Activated T-cell treated with anti-CD3 and anti-CD28 coated beads, Interleukin-2, amount 50 U/mL, for 72 hours (primary cell): Measurements from ENCODE around the gene PPP1R13L. TPM values are rescaled to one million over a fixed set of nuclear protein-coding genes. Genes with fewer than 3 reads are reported as not detected.

Experiments used
- ATAC-seq, 2 donors: fragments of 150-1000 bp; cut with Tn5 transposase; replicated peaks in 1 of 2; 2 replicates each; pipeline ENCODE4 v1.10.0; 2021; ENCODE audit warnings: moderate library complexity in 2 of 2, mild to moderate bottlenecking in 1 of 2
- DNase-seq, 2 donors: peaks; one replicate each; pipeline ENCODE4 v3.0.0; 2021 to 2022; ENCODE audit warnings: mixed read lengths in 1 of 2
- H3K27ac Mint-ChIP-seq: one replicate; pipeline ENCODE4 v1.8.0; 2022; ENCODE audit warnings: mild to moderate bottlenecking, moderate library complexity, mixed read lengths
- H3K27me3 Mint-ChIP-seq: one replicate; pipeline ENCODE4 v1.8.0; 2022; ENCODE audit warnings: low read depth, mixed read lengths
- H3K36me3 Mint-ChIP-seq, 2 donors: one replicate each; pipeline ENCODE4 v1.8.0; 2022; ENCODE audit warnings: mixed read lengths in 2 of 2, mild to moderate bottlenecking in 1 of 2; ENCODE audit not compliant: insufficient read depth in 2 of 2
- H3K4me1 Mint-ChIP-seq: one replicate; pipeline ENCODE4 v1.8.0; 2022; ENCODE audit warnings: low read depth, mixed read lengths
- H3K4me3 Mint-ChIP-seq, 2 donors: one replicate each; pipeline ENCODE4 v1.8.0; 2022; ENCODE audit warnings: mild to moderate bottlenecking in 2 of 2, mixed read lengths in 2 of 2, moderate library complexity in 2 of 2
- H3K9me3 Mint-ChIP-seq, 2 donors: one replicate each; pipeline ENCODE4 v1.8.0; 2022; ENCODE audit warnings: mixed read lengths in 2 of 2
- total RNA-seq, 2 donors: library from RNA; stranded (reverse); gene quantifications; one replicate each; pipeline ENCODE4 v1.2.3, GENCODE V29; 2022

PPP1R13L gene
- total RNA-seq, 2 donors from 2014 or later, result 22.7 to 32.0 TPM

DNA sequence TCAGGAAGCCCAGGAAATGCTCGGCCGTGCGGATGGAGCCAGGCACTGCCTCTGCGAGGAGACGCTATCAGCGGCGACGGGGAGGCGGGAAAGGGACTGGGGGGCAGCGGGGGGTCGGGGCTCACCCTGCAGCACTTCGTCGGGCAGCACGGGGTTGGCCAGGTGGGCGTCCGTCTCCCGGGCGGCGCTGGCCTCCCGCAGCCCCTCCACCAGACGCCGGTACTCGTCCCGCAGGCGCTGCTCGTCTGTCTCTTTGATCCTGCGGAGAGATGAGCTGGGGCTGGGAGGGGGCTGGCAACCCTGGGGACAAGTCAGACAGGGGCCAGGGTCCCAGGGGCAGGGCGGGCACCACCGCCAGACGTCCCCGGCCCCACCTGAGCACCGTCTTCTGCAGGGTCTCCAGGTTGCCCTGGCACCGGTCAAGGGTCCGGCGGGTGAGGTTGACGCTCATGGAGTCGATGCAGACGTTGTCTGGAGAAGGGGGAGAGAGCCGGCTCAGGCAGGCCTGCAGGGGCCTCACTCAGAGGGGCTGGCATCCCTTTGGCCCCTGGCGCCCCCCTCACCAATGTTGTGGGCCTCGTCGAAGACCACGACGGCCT lies 40.9 kb downstream of the PPP1R13L start:
- H3K27ac Mint-ChIP-seq, result no peak overlapping the region
- no peak for DNase-seq
- ATAC-seq, result no peak
- H3K4me1 Mint-ChIP-seq, result peaks cover 11% of the 10 kb centered on the region
- H3K27me3 Mint-ChIP-seq, result no peaks in the 10 kb centered on the region
- no peaks in the 10 kb centered on the region for H3K9me3 Mint-ChIP-seq
- H3K4me3 Mint-ChIP-seq, result no peak overlapping the region
- peaks cover 0 to 3% of the 10 kb centered on the region in 2 donors for H3K36me3 Mint-ChIP-seq

DNA sequence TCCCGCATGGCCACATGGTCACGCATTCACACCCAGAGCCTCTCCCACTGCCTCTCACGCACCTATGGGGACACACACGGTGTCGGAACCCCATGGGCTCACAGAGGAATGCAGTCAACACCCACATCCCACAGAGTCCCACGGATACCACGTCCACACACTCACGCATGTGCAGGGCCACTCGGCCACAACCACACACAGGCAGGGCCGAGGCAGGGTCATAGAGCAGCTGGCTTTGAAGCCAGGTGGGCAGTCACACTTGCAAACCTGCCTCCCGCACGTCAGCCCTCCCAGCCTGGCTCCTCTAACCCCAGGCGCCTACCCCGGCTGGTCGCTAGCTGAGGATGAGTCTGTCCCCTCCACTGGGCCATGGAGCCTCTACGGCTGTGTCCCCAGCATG lies 42.6 kb downstream of the PPP1R13L start:
- H3K27me3 Mint-ChIP-seq, result no peaks in the 10 kb centered on the region
- H3K36me3 Mint-ChIP-seq, result peaks cover 1 to 6% of the 10 kb centered on the region in 2 donors
- no peaks in the 10 kb centered on the region for H3K9me3 Mint-ChIP-seq
- H3K4me1 Mint-ChIP-seq, result no peaks in the 10 kb centered on the region
- ATAC-seq (no peak), DNase-seq (no peak)
- no peak overlapping the region for H3K27ac Mint-ChIP-seq
- H3K4me3 Mint-ChIP-seq, result no peak overlapping the region

DNA sequence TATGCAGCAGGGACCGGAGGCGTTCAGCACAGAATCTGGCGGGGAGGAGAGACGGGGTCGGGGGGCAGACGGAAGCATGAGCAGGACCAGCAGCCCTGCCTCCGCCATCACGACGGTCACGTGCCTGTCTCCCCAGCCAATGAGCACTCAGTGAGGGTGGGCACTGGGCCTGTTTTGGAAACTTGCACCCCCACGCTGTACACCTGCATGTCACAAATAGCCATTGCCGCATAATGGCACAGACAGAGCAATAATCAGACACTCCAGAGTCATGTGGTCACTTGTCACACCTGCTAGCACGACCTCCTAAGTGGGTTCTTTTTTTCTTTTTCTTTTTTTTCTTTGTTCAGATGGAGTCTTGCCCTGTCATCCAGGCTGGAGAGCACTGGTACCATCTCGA lies 43.3 kb downstream of the PPP1R13L start:
- ATAC-seq, result no peak
- no peak overlapping the region for H3K4me3 Mint-ChIP-seq
- no peak for DNase-seq
- H3K27ac Mint-ChIP-seq, result no peak overlapping the region
- H3K36me3 Mint-ChIP-seq, result peaks cover 1 to 6% of the 10 kb centered on the region in 2 donors
- H3K9me3 Mint-ChIP-seq, result no peaks in the 10 kb centered on the region
- no peaks in the 10 kb centered on the region for H3K4me1 Mint-ChIP-seq
- H3K27me3 Mint-ChIP-seq, result no peaks in the 10 kb centered on the region

DNA sequence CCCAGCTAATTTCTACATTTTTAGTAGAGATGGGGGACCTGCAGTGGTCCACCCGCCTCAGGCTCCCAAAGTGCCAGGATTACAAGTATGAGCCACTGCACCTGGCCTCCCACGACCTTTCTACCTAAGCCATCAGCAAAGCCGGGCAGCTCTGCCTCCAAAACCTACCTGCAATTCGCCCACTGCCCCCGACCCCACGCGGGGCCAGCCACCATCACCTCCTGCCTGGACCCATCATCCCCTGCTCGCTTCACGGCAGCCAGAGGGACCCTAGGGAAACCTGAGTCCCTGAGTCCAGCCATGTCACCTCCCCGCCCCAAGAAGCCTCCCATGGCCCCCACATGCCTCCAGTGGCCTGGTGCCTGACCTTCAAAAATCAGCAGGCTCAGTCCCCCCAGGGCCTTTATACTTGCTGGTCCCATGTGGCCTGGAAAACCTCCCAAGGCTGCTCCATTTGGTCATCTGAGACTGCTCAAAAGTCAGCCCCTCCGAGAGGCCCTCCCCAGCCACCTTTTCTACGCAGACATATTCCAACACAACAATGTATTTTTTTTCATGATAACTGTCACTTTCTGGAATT lies 46.6 kb downstream of the PPP1R13L start:
- no peaks in the 10 kb centered on the region for H3K27me3 Mint-ChIP-seq
- no peak overlapping the region for H3K27ac Mint-ChIP-seq
- no peak overlapping the region for H3K4me3 Mint-ChIP-seq
- no peaks in the 10 kb centered on the region for H3K4me1 Mint-ChIP-seq
- no peaks in the 10 kb centered on the region for H3K9me3 Mint-ChIP-seq
- DNase-seq (no peak), ATAC-seq (no peak)
- H3K36me3 Mint-ChIP-seq, result peaks cover 1 to 14% of the 10 kb centered on the region in 2 donors

DNA sequence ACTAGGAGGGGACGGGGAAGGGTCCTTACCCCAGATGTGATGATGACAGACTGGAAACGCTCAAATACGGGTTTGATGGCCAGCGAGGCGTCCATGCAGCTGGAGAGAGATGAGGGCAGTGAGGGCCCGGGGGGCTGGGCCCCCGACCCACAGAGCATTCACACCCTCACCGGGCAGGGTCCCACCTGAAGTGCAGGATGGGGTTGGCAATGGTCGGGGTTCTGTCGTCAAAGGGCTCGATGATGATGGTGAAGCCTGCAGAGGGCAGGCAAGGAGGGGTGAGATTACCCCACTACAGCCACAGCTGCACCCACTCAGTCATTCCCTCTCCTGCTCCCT lies 47.5 kb downstream of the PPP1R13L start:
- Mint-ChIP-seq H3K4me3 (no peak overlapping the region), H3K4me1 (no peaks in the 10 kb centered on the region), H3K27ac (no peak overlapping the region), H3K9me3 (no peaks in the 10 kb centered on the region), H3K36me3 (peaks cover 1 to 14% of the 10 kb centered on the region in 2 donors), H3K27me3 (no peaks in the 10 kb centered on the region)
- no peak for ATAC-seq
- no peak for DNase-seq

DNA sequence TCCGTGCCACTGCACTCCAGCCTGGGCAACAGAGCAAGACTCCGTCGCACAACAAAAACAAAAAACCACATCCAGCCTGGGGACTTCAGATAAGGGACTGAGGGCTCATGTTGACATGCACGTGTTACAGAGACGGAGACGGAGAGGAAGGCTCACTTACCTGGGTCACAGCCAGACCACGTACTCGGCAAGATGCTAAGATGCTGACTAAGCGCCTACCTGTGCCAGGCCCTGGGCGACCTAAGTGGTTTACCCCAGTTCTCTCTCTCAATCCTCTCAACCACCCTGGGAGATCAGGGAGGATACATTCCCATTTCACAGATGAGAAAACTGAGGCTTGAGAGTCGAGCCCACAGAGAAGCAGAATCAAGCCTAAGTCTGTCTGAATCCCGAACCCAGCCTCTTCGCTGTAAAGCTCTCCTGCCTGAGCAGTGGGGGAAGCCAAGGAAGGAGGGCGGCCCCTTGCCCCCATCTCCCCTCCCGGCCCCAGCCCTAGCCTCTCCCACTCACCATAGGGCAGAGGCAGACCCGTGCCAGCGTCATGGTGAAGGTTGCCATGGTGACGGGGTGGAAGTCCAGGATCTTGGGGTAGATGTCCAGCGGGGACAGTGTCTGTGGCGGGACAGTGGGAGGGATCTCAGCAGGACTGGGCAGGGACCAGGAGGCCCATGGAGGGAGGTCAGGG lies 48.0 kb downstream of the PPP1R13L start:
- no peaks in the 10 kb centered on the region for H3K9me3 Mint-ChIP-seq
- H3K27me3 Mint-ChIP-seq, result no peaks in the 10 kb centered on the region
- ATAC-seq, result no peak
- H3K4me1 Mint-ChIP-seq, result no peaks in the 10 kb centered on the region
- peaks cover 1 to 14% of the 10 kb centered on the region in 2 donors for H3K36me3 Mint-ChIP-seq
- H3K4me3 Mint-ChIP-seq, result no peak overlapping the region
- no peak overlapping the region for H3K27ac Mint-ChIP-seq
- DNase-seq, result no peak

DNA sequence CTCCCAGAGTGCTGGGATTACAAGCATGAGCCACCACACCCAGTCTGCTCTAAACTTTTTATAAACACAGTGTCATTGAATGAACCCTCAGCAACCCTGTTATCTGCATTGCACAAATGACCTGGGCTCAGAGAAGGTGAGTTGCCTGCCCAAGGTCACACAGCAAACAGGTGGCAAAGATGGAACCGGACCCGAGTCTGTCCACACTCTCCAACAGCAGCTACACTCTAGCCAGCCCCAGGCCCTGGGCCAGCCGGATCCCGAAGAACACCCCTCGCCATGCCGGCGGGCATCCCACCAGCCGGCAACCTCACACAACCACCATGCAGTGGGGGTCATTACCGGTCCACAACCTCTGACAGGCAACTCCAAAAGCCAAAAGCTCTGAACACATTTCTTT lies 49.0 kb downstream of the PPP1R13L start:
- no peak for DNase-seq
- Mint-ChIP-seq H3K36me3 (peaks cover 1 to 11% of the 10 kb centered on the region in 2 donors), H3K27me3 (no peaks in the 10 kb centered on the region), H3K27ac (no peak overlapping the region), H3K4me1 (no peaks in the 10 kb centered on the region), H3K9me3 (no peaks in the 10 kb centered on the region), H3K4me3 (no peak overlapping the region)
- ATAC-seq, result no peak

DNA sequence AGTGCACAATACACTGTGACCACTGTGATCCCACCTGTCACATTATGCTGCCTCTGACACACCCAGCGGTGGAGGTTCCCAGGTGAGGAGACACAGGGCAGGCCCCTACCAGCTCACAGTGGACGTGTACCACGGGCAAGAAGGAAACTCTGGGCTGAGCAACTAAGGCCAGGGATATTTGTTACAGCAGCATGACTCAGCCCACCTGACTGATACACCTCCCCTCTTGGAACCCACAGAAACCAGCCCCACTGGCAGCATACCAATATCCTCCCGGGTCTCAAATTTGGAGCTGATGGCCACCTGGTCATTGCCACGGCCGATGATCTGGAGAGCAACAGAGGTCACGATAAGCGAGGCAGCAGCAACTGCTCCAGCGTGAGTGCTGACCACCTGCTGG lies 49.5 kb downstream of the PPP1R13L start:
- no peaks in the 10 kb centered on the region for H3K9me3 Mint-ChIP-seq
- H3K36me3 Mint-ChIP-seq, result peaks cover 1 to 11% of the 10 kb centered on the region in 2 donors

DNA sequence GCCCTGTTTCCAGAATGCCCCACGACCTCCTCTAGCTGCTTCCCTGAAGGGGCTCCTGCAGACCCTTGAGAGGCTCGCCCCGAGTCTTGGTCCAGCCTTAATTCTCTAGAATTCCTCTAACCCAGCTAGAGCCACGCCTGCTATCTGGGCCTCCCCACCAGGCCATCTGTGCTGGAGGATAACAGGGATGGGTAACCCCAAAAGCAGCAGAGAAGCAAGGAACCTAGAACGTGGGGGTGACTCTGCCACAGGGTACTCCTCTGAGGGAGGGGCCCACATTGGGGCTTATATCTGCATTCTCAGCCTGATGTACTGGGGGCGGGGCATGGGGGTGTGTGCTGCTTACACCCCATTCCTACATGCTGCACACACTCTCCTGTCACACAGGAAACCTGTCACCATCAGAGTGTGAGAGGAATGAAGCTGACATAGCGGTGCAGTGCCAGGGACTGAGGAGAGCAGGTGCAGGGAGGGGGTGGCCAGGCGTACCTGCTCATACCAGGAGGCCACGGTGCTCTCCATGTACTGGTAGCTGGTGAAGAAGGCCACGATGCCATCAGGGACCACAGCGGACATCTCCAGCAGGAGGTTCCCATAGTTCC lies 50.5 kb downstream of the PPP1R13L start:
- Mint-ChIP-seq H3K4me1 (no peaks in the 10 kb centered on the region), H3K27me3 (no peaks in the 10 kb centered on the region), H3K9me3 (no peaks in the 10 kb centered on the region), H3K4me3 (no peak overlapping the region), H3K36me3 (peaks cover 1 to 12% of the 10 kb centered on the region in 2 donors), H3K27ac (no peak overlapping the region)
- ATAC-seq, result no peak
- no peak for DNase-seq

More for the DNA sequence above, 49.5 kb downstream of the PPP1R13L start:
- Mint-ChIP-seq H3K4me3 (no peak overlapping the region), H3K4me1 (no peaks in the 10 kb centered on the region), H3K27ac (no peak overlapping the region), H3K27me3 (no peaks in the 10 kb centered on the region)
- no peak for ATAC-seq
- no peak for DNase-seq

DNA sequence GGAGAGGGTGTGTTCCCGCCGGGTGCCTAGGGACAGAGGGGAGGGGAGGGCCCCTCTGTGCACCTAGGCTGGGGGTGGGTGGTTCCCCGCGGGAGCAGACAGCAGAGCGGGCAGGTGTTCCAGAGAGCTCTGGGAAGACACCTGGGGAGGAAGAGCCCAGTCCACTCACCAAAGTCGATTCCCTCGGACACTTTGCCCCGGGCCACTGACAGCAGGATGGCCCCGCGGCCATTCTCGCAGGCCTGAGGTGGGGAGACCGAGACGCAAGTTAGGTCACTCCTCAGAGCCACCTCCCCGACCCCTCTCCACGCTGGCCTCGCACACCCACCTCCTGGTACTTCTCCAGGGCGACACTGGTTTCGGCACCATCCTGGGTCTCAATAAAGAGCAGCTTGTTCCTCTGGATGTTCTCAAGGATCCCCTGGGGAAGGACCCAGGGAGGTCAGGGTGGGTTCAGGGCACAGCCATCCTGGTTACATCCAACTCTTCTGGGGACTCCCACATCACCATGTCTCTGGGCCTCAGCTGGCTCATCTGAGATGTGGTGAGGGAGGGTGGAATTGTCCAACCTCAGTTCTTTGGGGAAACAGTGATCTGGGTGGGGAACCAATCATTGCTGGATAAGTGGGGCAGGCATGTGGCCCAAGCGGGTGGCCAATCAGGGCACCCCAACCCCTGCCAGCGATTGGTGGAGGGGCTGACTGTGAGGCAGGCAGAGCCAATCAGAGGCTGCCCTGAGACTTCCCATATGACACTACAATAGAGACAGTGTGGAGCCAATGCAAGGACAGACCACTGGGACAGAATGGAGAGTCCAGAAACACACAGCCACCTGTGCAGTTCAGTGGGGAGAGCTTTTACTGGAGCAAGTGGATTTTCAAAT lies 51.7 kb downstream of the PPP1R13L start:
- H3K9me3 Mint-ChIP-seq, result no peaks in the 10 kb centered on the region
- H3K4me3 Mint-ChIP-seq, result no peak overlapping the region
- ATAC-seq, result no peak
- H3K4me1 Mint-ChIP-seq, result no peaks in the 10 kb centered on the region
- peaks cover 1 to 9% of the 10 kb centered on the region in 2 donors for H3K36me3 Mint-ChIP-seq
- no peak overlapping the region for H3K27ac Mint-ChIP-seq
- DNase-seq, result no peak
- no peaks in the 10 kb centered on the region for H3K27me3 Mint-ChIP-seq

DNA sequence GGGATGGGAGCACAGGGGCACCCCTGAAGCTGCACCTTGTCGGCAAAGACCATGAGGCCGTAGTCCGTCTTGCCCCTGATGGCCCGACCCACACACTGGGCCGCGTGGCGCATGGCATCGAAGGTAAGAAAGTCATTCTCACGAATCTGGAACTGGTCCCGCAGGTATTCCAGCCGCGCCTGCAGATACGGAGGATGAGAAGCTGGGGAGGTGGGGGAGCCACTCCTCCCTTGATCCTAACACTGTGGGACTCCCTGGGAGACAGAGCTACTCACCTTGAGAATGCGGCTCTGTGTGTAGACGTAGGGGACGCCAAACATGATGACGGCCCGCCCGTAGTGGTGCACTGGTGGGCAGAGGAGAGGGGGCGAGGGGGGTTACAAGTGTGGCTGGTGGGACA lies 52.4 kb downstream of the PPP1R13L start:
- ATAC-seq, result no peak
- peaks cover 0 to 9% of the 10 kb centered on the region in 2 donors for H3K36me3 Mint-ChIP-seq

DNA sequence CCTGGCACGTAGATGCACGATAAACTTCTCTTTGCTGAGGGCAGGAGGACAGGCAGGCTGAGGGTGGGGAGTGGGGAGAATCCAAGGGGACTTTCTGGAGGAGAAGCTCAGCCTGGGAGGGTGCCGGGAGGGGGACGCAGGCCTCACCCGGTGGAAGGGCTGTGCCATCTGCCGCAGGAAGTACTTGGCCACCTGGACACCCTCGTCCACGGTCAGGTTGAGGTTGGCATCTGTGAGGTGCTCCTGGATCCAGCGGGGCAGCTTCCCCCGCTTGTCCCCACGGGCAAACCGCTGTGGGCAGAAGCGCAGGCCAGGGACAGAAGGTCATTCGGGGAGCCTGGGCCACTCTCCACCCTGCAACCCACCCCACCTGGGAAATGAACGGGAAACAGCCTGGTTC lies 52.8 kb downstream of the PPP1R13L start:
- ATAC-seq (no peak), DNase-seq (no peak)
- Mint-ChIP-seq H3K27ac (no peak overlapping the region), H3K27me3 (no peaks in the 10 kb centered on the region), H3K9me3 (no peaks in the 10 kb centered on the region), H3K36me3 (peaks cover 0 to 9% of the 10 kb centered on the region in 2 donors), H3K4me1 (no peaks in the 10 kb centered on the region), H3K4me3 (no peak overlapping the region)

More for the DNA sequence above, 52.4 kb downstream of the PPP1R13L start:
- H3K9me3 Mint-ChIP-seq, result no peaks in the 10 kb centered on the region
- H3K27ac Mint-ChIP-seq, result no peak overlapping the region
- no peaks in the 10 kb centered on the region for H3K27me3 Mint-ChIP-seq
- H3K4me3 Mint-ChIP-seq, result no peak overlapping the region
- DNase-seq, result no peak
- no peaks in the 10 kb centered on the region for H3K4me1 Mint-ChIP-seq
